HG03060 (cell line): Measurements from ENCODE around the gene GEMIN7.

ENCODE experiments used
- ATAC-seq: cut with Tn5 transposase; IDR thresholded peaks from one replicate; pipeline ENCODE4 v1.9.1; 2021; ENCODE audit warnings: low read depth, moderate number of reproducible peaks; ENCODE audit not compliant: unreplicated experiment

The GEMIN7 gene, protein sequence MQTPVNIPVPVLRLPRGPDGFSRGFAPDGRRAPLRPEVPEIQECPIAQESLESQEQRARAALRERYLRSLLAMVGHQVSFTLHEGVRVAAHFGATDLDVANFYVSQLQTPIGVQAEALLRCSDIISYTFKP

DNA sequence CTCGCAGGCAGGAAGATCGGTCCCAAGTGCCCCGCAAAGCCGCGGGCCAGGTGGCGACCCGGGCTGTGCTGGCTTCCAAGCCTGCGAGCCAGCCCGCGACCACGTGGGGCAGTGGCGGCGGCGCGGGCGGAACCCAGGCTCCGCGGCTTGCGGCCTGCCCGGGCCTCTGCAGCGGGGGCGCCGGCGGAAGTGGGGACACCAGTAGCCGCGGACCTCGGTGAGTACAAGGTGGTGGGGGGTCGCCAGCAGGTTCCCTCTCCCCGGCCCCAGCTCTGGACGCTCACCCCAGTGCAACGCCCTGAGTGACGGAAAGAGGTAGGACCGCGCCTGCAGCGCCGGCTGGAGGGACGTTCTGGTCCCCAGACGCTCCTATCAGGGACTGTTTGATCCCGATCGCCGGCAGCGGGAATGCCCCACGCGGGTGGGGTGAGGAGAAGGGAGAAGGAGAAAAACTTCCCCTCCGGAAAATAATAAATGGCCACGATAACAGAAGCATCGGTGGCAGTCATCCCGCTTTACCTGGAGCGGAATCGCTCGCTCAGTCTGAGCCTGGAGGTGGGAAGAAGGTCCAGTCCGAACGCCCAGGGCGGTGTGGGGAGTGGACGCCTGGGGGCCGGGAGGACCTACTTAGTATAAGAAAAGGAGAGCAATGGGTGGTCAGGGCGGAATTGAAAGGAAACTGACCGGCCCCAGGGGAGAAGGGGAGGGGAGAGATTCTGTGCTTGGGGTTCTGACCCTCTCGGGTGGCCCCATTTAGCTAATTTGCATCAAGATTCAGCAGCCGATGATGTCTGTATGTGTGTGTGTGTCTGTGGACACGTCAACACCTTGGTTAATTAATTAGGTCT is at the start of gene GEMIN7:
GEMIN7 (plus strand) TSS at position 198 of the 848 bp plus-strand sequence. CDS start 10,855 bp downstream, outside the sequence.
- no peak for ATAC-seq

GRCh38 chr19:45030825-45031224 is 48.2 kb upstream of the GEMIN7 start:
- no peak for ATAC-seq

DNA sequence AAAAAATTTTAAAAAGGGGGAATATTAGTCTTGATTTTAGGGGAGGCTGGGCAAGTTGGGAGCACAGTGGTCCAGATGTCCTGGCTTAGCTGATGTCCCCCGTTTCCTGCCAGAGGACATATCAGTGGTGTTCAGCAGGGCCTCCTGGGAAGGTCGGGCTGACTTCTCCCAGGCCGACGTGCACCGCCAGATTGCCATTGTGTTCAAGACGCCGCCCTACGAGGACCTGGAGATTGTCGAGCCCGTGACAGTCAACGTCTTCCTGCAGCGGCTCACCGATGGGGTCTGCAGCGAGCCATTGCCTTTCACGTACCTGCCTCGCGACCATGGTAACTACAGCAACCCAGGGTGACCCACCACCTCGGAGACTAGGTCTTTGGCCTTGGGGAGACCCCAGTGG is 46.6 kb upstream of the GEMIN7 start:
- no peak for ATAC-seq

DNA sequence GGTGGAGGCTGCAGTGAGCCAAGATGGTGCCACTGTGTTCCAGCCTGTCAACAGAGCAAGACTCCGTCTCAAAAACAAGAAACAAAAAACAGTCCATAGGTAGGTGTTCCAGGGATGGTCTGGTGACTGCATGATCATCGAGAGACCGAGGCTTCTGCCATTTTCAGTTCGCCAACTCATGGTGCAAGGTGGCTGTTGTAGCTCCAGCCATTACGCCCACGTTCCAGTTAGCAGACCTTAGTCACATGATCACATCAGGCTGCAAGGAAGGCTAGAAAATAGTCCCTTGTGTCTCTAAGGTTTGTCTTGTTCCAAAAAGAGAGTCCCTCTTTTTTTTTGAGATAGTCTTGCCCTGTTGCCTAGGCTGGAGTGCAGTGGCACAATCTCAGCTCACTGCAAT is 43.3 kb upstream of the GEMIN7 start:
- no peak for ATAC-seq

- ATAC-seq = no peak
Observed at GRCh38 chr19:45037393-45038169, 41.5 kb upstream of the GEMIN7 start.

- no peak for ATAC-seq
Observed at GRCh38 chr19:45038931-45039893, 39.8 kb upstream of the GEMIN7 start, which contains the start of gene CLASRP. TSS of gene CLASRP (plus strand) at chr19:45039045. CDS start at chr19:45040213, 1,168 bp downstream.

GRCh38 chr19:45040059-45040771 is 38.8 kb upstream of the GEMIN7 start:
- no peak for ATAC-seq

- no peak for ATAC-seq
Observed at GRCh38 chr19:45041125-45041524, 37.9 kb upstream of the GEMIN7 start.

GRCh38 chr19:45045671-45046353 is 33.2 kb upstream of the GEMIN7 start:
- ATAC-seq = no peak

GRCh38 chr19:45046355-45046754 is 32.7 kb upstream of the GEMIN7 start:
- ATAC-seq = no peak

GRCh38 chr19:45047188-45047797 is 31.8 kb upstream of the GEMIN7 start:
- ATAC-seq = no peak

- ATAC-seq = no peak
Observed at GRCh38 chr19:45049073-45049736, 29.9 kb upstream of the GEMIN7 start.

DNA sequence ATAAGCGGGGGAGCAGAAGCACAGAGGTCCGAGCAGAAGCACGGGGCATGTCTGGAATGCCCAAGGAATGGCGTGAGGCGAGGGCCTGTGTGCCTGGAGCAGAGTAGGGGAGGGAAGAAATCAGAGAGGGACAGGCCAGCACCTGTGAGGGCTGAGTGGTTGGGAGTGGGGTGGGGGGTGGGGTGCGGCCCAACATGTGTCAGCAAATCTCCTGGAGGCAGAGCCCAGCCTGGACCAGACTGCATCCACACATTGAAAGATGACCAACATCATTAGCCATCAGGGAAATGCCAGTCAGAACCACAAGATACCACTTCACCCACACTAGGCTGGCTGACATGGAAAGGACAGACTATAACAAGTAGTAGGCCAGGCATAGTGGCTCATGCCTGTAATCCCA is 29.0 kb upstream of the GEMIN7 start:
- no peak for ATAC-seq

DNA sequence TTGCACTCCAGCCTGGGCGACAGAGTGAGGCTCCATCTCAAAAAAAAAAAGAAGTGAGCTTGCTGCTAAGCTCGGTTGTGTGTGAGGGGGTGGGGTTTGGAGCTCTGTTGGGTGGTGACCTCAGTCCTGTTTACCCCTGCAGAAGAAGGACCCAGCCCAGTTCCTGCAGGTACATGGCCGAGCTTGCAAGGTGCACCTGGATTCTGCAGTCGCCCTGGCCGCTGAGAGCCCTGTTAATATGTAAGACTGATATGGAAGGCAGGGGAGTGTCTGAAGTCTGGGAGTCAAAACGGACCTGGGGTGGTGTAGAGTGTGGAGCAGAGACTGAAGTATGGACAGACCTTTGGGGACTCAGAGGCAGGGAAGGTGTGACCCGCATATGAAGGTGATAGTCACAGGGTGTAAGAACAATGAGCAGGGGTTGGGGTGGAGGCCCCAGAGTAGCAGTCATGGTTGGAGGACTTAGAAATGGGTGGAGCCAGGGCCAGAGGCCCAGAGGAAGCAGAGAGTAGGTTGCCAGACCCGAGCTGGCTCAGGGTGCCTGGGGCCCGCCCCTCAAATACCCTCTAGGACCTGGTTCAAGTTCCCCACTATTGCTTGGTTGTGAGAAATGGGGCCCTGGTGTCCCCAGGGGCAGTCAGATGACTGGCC is 27.0 kb upstream of the GEMIN7 start:
- no peak for ATAC-seq

DNA sequence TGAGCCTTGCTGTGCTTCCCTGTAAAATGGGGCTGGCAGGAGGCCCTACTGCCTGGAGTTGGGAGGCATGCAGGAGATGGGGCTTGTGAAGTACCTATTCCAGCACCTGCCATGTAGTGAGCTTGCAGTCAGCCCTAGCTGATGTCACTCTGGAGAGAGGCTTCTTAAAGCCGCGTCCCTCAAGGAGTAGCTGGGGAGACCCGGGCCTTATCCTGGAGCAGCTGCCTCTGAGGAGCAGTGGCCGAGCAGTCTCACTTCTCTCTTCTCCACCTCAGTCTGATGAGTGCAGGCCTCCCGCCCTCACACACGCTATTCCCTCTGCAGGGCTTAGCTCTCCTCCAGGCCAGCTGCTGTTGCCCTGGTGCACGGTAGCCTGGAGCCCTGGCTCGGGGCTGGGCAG is 22.2 kb upstream of the GEMIN7 start:
- no peak for ATAC-seq

- ATAC-seq = no peak
Observed at GRCh38 chr19:45057444-45057843, 21.6 kb upstream of the GEMIN7 start.

- ATAC-seq = no peak
Observed at GRCh38 chr19:45058622-45059159, 20.4 kb upstream of the GEMIN7 start.
